HEK293T (cell line): ENCODE measurements around the gene AQP9.
"Not testable (repeated sequence)": the region's sequence is repeated elsewhere in the genome, so short reads cannot be mapped to it uniquely, and the experiment has no call there.

Experiments used
- CTCF ChIA-PET: fragments of 350-600 bp; formaldehyde crosslinking; extraction: SDS; loops from one replicate; lab custom pipeline; 2021; ENCODE audit warnings: antibody characterized with exemption, inconsistent platforms; lab: Yijun Ruan, JAX
- POLR2A ChIA-PET: fragments of 350-600 bp; formaldehyde crosslinking; extraction: SDS; loops from one replicate; lab custom pipeline; 2020; ENCODE audit warnings: antibody characterized with exemption, inconsistent platforms; lab: Yijun Ruan, JAX
- DNase-seq: peaks from one replicate; pipeline ENCODE4 v3.0.0; 2012; ENCODE audit warnings: mixed read lengths; ENCODE audit errors: extremely low spot score
- ARNT ChIP-seq: fragments of 450-650 bp; IDR thresholded peaks from 2 replicates; pipeline ENCODE4 v1.6.1; 2017; ENCODE audit warnings: mild to moderate bottlenecking
- BHLHE40 ChIP-seq: fragments of 450-650 bp; IDR thresholded peaks from 2 replicates; pipeline ENCODE4 v1.6.1; 2016; ENCODE audit warnings: mild to moderate bottlenecking, moderate library complexity, borderline replicate concordance
- CTBP1 ChIP-seq: fragments of 450-650 bp; IDR thresholded peaks from 2 replicates; pipeline ENCODE4 v1.6.1; 2016; ENCODE audit warnings: borderline replicate concordance
- ELF4 ChIP-seq: fragments of 450-650 bp; IDR thresholded peaks from 2 replicates; pipeline ENCODE4 v1.6.1; 2017; ENCODE audit warnings: antibody characterized with exemption
- FOXA1 ChIP-seq: fragments of 450-650 bp; IDR thresholded peaks from 2 replicates; pipeline ENCODE4 v1.6.1; 2016; ENCODE audit warnings: mild to moderate bottlenecking
- FOXK2 ChIP-seq: fragments of 450-650 bp; IDR thresholded peaks from 2 replicates; pipeline ENCODE4 v1.6.1; 2016; ENCODE audit warnings: mild to moderate bottlenecking
- FOXM1 ChIP-seq: fragments of 450-650 bp; IDR thresholded peaks from 2 replicates; pipeline ENCODE4 v1.6.1; 2017; ENCODE audit warnings: mild to moderate bottlenecking, borderline replicate concordance
- HDGF ChIP-seq: fragments of 450-650 bp; IDR thresholded peaks from 2 replicates; pipeline ENCODE4 v1.6.1; 2017; ENCODE audit warnings: antibody characterized with exemption, borderline replicate concordance
- L3MBTL2 ChIP-seq: fragments of 450-650 bp; conservative IDR thresholded peaks from 2 replicates; pipeline ENCODE4 v1.6.1; 2016; ENCODE audit warnings: mild to moderate bottlenecking
- LEF1 ChIP-seq: fragments of 450-650 bp; IDR thresholded peaks from 2 replicates; pipeline ENCODE4 v1.6.1; 2017; ENCODE audit warnings: mild to moderate bottlenecking, borderline replicate concordance
- NFRKB ChIP-seq: fragments of 450-650 bp; IDR thresholded peaks from 2 replicates; pipeline ENCODE4 v1.6.1; 2016; ENCODE audit warnings: mild to moderate bottlenecking, moderate library complexity
- SP1 ChIP-seq: fragments of 450-650 bp; IDR thresholded peaks from 2 replicates; pipeline ENCODE4 v1.6.1; 2017
- SUZ12 ChIP-seq: fragments of 450-650 bp; IDR thresholded peaks from 2 replicates; pipeline ENCODE4 v1.6.1; 2016; ENCODE audit warnings: mild to moderate bottlenecking
- TARDBP ChIP-seq: fragments of 450-650 bp; IDR thresholded peaks from 2 replicates; pipeline ENCODE4 v1.6.1; 2016
- ZNF384 ChIP-seq: fragments of 450-650 bp; IDR thresholded peaks from 2 replicates; pipeline ENCODE4 v1.6.1; 2016
- TF ChIP-seq, protein P1 (sequence below): fragments of 450-650 bp; IDR thresholded peaks from 2 replicates; pipeline ENCODE4 v1.6.1; 2016

AQP9 gene

DNA sequence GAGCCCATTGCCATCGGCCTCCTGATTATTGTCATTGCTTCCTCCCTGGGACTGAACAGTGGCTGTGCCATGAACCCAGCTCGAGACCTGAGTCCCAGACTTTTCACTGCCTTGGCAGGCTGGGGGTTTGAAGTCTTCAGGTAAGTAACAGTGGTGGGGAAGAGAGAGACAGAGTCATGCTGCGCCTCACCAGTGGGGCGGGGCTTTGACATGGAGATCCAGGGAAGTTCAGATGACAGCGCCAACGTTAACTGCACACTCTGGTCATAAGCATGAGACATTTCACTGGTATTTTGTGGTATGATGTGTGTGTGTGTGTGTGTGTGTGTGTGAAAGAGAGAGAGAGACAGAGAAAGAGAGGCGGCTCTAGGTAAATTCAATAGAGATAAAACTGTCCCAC, 41.0 kb downstream of the AQP9 start:
- CTCF ChIA-PET: interaction anchor here (1.7 kb wide), 1 partner anchor 102 kb away, joined by 3 read pairs; no protein-coding TSS in a partner anchor
- POLR2A ChIA-PET: no interaction called here
- TF ChIP-seq TARDBP (no peak), FOXA1 (no peak), SP1 (no peak), BHLHE40 (no peak), HDGF (no peak), FOXK2 (no peak), ZNF384 (no peak)
- no peak for DNase-seq

DNA sequence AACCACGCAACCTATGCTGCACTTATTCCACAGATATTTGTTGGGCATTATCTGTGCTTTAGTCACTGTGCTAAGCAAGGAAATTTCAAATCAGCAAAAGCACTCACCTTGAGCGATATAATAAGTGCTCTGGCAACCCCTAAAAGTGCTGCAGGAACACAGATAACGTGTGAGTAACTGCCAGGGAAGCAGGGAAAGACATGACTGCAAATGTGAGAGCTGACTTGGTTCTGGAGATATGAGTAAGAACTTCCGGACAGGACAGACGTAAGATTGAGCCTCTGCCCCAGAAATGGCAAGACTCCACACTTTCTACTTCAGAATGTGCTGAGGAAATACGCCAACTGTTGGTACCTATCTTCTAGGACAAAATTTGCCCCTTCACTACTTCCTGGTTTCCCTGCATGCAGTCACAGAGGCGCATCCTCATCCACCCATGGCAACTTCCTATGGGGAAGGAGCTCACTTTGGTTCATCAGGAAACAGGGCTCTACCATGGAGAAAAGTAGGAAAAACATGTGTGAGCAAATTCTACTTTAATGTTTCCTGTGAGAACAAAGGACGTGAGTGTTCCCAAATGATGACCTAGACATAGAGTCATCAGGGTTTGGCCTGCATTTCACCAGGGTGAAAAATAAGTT, 41.7 kb downstream of the AQP9 start:
- no peak for DNase-seq
- no peak for TF ChIP-seq HDGF
- TF ChIP-seq ZNF384: no peak
- no peak for TF ChIP-seq BHLHE40
- no peak for TF ChIP-seq NFRKB
- no peak for TF ChIP-seq FOXM1
- TF ChIP-seq, protein P1, sequence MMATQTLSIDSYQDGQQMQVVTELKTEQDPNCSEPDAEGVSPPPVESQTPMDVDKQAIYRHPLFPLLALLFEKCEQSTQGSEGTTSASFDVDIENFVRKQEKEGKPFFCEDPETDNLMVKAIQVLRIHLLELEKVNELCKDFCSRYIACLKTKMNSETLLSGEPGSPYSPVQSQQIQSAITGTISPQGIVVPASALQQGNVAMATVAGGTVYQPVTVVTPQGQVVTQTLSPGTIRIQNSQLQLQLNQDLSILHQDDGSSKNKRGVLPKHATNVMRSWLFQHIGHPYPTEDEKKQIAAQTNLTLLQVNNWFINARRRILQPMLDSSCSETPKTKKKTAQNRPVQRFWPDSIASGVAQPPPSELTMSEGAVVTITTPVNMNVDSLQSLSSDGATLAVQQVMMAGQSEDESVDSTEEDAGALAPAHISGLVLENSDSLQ: no peak
- TF ChIP-seq SP1: no peak
- TF ChIP-seq FOXA1: no peak
- ChIA-PET POLR2A (no interaction called here), CTCF (no interaction called here)

DNA sequence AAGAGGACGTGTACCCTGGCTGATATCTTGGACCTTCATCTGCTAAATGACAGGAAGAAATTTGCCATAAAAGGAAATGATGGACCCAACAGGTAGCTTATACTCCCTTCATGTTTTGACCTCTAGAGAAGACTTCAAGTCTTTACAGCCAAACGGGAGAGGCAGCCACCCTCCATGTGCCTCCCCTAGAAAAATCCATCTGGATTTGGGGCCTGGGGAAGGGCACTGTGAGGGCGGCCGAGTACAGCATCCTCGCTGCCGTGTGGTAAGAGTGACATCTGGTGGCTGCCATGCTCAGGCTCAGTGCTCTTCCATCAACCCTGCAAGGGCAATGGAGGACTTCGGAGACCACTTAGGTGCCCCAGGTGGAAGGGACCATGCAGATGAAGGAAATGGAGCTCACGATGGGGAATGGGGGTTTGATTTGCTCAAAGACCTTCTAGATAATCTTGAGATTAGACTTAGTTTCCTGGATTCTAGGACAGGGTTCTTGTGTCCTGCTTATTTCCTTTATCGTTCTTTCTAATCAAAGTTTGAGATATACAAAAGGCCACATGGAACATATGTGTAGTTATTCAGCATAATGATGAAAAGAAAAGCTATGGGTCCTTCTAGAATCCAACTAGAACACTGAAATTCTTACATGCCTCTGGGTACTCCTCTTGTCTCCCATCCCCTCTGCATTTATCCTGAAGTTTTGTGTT, 44.4 kb downstream of the AQP9 start:
- ChIA-PET CTCF (interaction anchor here (0.6 to 1.8 kb wide), 5 partner anchors 16 to 323 kb away, joined by 3 to 12 read pairs (median 3); no protein-coding TSS in a partner anchor), POLR2A (no interaction called here)
- no peak for TF ChIP-seq BHLHE40
- peak; percentile 72 for DNase-seq

DNA sequence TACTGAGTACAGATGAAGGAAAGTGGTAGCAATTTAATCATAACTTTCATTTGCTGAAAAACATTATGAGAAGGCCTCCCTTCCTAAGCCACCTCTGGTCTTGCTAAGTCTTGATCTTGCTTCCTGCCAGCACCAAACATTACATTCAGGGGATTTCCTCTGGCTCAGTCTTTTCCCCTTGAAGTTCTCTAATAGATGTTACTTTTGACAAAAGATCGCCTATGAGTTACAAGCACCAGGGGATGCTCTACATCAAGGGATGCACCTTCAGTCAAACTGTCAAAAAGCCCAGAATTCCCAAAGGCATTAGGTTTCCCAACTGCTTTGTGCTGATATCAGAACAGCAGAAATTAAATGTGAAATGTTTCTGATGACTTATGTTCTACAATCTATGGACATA, 47.3 kb downstream of the AQP9 start:
- POLR2A ChIA-PET: no interaction called here
- CTCF ChIA-PET: no interaction called here
- TF ChIP-seq HDGF: no peak
- DNase-seq: no peak

DNA sequence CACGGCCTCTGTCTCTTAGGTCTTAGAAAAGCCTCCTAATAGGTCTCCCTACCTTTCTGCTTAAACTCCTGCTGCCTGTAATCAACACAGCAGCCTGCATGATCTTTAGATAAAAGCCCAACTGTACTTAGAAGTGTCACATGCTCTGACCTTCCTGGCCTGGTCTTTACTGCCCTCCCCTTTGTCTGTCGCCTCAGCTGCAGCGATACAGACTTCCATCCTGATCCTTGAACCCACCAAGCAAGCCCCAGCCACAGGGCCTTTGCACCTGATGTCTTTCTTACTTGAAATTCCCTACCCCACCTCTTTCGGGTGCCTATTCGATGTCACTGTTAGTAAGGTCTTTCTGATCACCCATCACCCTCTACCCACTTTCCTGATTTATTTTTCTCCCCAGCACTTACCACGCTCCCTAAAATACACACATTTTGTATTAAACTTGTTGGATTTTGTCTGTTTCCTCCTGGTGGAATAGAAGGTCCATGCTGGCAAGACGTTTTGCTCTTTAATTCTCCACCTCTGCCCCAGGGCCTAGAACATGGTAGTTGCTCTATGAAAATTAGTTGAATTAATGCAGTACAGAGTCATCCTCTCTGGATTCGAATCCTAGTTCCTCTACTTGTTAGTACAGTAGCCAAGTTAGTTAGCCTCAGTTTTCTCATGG, 51.1 kb downstream of the AQP9 start:
- DNase-seq: no peak
- POLR2A ChIA-PET: no interaction called here
- CTCF ChIA-PET: no interaction called here
- TF ChIP-seq LEF1 (no peak), HDGF (no peak), NFRKB (no peak), SUZ12 (no peak)

DNA sequence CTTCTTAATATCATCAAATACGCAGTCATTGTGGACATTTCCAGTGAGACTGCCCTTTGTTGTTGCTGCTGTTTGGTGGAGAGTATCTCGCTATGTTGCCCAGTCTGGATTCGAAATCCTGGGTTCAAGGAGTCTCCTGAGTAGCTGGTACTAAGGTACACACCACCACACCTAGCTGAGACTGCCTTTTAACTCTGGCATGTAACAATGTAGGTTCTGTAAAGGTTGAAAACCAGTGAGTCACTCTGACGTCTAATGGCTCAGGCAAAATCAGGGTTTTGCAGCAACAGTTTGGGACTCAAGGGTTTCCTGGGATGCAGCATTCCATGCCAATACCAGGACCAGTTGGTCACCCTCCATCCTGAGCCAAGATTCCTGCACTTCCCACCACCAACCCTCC, 52.2 kb downstream of the AQP9 start:
- CTCF ChIA-PET: no interaction called here
- no peak for DNase-seq
- no peak for TF ChIP-seq HDGF
- no peak for TF ChIP-seq ELF4
- no peak for TF ChIP-seq L3MBTL2
- no peak for TF ChIP-seq ZNF384
- TF ChIP-seq, protein P1: no peak
- TF ChIP-seq CTBP1: no peak
- no peak for TF ChIP-seq BHLHE40
- no peak for TF ChIP-seq NFRKB
- TF ChIP-seq LEF1: no peak
- no peak for TF ChIP-seq SUZ12
- TF ChIP-seq FOXK2: no peak
- no peak for TF ChIP-seq ARNT
- TF ChIP-seq FOXM1: no peak
- POLR2A ChIA-PET: no interaction called here

DNA sequence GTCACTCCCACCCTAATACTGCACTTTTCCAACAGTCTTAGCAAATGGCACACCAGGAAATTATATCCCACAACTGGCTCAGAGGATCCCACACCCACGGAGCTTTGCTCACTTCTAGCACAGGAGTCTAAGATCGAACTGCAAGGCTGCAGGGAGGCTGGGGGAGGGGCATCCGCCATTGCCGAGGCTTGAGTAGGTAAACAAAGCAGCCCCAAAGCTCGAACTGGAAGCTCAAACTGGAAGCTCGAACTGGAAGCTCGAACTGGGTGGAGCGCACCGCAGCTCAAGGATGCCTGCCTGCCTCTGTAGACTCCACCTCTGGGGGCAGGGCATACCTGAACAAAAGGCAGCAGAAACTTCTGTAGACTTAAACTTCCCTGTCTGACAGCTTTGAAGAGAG, 55.5 kb downstream of the AQP9 start:
- POLR2A ChIA-PET, DNase-seq, CTCF ChIA-PET: not testable (repeated sequence)

DNA sequence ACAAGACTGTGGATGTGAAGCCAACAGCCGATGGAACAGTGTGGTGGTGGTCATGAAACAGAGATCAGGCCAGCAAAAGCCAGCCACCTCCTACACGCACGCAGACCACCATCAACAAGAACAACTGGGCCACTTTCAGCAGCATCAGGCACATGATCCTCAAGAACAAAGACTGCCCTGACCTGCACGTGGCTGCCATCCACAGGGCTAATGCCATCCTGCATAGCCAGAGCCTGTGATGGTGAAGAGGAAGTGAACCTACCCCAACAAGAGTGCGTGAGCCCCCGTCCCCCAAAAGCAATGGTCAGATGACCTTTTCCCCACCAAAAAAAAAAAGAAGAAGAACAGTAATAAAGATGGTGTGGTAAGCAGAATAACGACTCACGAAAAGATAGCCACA, 62.6 kb downstream of the AQP9 start:
- POLR2A ChIA-PET: no interaction called here
- no peak for DNase-seq
- TF ChIP-seq BHLHE40 (no peak), NFRKB (no peak)
- CTCF ChIA-PET: interaction anchor here (0.6 kb wide), 1 partner anchor 158 kb away, joined by 5 read pairs; no protein-coding TSS in a partner anchor
